HG03378 (cell line): ENCODE results near the gene ENO3.

Source experiments
- ATAC-seq: cut with Tn5 transposase; IDR thresholded peaks from one replicate; pipeline ENCODE4 v1.9.1; 2021; ENCODE audit warnings: mild to moderate bottlenecking, moderate library complexity; ENCODE audit not compliant: unreplicated experiment

Gene ENO3

DNA sequence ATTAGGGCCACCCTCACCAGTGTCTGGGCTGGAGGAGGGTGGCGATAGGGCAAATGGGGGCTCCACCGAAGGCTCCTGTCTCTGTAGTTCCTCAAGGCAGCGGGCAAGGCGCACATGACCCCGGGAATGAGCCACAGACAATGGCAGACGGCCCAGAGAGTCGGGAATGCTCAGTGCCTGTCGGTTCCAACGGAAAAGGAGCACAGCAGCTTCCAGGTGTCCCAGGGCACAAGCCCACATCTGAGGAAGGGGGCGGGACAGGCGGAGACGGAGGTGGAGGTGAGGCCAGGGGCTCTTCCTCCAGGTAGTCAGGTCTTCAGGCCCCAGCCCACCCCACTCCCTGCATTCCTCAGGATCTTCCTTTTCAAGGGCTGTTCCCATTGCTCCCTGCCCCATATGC is 21.8 kb downstream of the ENO3 start:
- no peak for ATAC-seq

- ATAC-seq: no peak
These were observed 22.6 kb downstream of the ENO3 start for GRCh38 chr17:4973256-4974114.

- ATAC-seq: no peak
These were observed 23.3 kb downstream of the ENO3 start for GRCh38 chr17:4974115-4974670.

DNA sequence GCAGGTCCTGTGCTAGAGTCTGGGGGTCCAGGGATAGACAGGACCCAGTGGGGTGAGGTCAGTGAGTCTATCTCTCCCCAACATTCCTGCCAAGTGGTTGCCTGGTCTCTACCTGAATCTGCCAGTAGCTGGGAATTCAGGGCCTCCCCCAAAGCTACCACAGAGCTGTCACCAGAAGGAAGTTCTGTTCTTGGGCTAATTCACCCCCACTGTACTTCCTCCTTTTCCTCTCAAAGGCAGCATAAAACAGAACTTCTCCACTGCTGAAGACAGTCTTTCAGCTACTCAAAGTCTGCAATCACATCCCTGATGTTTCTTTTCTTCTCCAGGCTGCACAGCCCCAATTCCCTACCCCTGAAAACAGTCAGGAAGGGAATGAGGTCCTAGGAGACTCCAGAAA is 27.8 kb downstream of the ENO3 start:
- no peak for ATAC-seq

DNA sequence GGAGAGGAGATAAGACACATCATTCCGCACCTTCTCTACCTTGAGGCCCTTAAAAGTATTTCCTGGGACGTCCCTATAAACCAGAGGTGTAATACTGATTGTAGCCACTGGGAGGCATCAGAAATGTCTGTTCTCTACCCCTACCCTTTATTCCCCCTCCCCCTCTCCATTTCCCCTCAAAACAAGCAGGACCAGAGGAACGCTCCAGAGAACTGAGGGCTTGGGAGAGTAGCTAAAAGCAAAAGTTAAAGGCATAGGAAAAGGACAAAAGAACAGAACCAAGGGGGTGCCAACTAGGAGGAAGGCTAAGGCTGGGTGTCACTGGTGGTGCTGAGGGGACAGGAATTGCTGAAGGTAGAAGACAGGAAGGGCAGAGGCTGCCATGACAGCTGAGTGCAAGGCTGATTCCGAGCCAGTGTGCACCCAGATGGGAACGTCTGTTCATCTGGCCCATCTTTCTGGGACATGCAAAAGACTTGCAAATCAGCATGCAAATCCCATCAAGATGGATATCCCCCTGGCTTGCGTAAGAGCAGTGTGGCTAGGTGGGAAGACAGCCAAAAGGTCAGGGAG is 29.8 kb downstream of the ENO3 start:
- no peak for ATAC-seq

GRCh38 chr17:4982305-4982704 is 31.4 kb downstream of the ENO3 start:
- ATAC-seq: no peak

- no peak for ATAC-seq
These were observed 35.5 kb downstream of the ENO3 start for GRCh38 chr17:4986403-4986802.

GRCh38 chr17:4986951-4987766 is 36.2 kb downstream of the ENO3 start, which contains the start of gene CAMTA2:
TSS of gene CAMTA2 (minus strand) at chr17:4987675. CDS start at chr17:4986222, 1,453 bp downstream.
- ATAC-seq: peak; percentile 52

DNA sequence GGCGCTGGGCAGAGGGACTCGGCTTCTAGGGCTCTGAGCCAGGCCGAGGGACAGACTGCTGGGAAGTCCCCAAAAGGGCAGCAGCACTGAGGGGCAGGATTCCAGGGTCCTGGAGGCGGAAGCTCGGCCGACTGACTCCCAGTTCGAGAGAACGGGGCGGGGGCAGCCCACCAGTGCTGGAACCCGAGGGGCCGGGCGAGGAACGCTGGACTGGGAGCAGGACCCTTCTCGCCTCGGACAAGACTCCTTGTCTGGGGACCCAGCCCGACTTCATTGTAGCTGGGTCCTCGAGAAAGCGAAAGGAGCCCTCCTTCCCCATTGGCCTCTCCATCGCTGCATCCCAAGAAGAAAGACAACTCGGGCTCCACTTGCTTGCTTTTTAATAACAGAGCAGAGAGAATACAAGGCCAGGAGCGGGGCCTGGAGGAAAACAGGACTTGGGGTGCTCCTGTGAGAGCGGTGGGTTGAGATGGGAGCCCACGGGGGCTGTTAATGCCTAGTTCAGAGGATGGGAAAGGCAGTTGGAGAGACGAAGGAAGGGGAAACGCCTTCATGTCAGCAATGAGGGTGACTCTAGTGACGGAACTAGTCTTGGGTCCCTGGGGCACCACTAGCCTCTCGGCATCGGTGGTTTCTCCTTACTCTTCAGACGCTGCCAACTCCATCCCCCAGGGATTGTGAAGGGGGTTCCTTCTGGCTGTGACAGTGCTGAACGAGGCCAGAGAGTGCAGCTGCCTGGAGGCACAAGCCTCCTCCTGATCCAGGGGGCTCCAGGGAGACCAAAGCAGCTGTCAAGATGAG is 37.0 kb downstream of the ENO3 start:
- ATAC-seq: no peak

- no peak for ATAC-seq
These were observed 43.2 kb downstream of the ENO3 start for GRCh38 chr17:4994081-4994595.

GRCh38 chr17:4997302-4998026 is 46.5 kb downstream of the ENO3 start, which contains the start of the genes INCA1 and KIF1C:
TSS of gene INCA1 (minus strand) at chr17:4997522. CDS start at chr17:4994437, 3,085 bp downstream.
TSS of gene KIF1C (plus strand) at chr17:4997950. CDS start at chr17:5000247, 2,297 bp downstream.
- peak; percentile 71 for ATAC-seq

- ATAC-seq: no peak
These were observed 47.3 kb downstream of the ENO3 start for GRCh38 chr17:4998027-4998731.

DNA sequence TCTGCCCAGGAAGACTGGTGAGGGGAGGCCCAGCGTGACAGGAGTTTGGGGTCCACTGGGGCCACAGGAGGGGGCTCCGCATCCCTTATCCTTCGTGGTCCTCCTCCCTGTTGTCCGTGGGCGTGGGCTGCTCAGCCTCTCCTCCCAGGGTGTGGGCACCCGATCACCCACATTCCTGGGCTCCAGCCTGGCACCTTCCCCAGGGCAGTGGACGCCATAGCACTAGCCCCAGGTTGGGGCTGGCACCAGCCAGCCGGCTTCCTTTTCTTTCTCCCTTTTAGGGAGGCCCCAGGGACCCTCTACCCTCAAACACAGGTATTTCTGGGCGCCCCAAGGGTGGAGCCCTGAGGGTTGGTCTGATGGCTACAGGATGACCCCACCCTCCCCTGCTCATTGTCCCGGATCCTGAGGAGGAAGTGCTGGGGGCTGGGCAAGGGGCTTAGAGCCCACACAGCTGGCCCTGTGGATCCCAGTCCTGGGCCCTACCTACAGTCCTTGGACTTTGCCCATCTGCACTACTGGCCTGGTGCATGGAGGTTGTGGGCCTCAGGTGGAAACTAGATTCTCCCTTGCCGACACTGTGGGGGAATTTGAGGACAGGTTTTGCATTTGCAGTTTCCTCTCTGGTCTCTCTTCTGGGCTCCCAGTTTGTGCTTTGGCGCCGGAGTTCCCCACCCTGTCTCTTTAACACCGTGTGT is 48.0 kb downstream of the ENO3 start:
- ATAC-seq: no peak

DNA sequence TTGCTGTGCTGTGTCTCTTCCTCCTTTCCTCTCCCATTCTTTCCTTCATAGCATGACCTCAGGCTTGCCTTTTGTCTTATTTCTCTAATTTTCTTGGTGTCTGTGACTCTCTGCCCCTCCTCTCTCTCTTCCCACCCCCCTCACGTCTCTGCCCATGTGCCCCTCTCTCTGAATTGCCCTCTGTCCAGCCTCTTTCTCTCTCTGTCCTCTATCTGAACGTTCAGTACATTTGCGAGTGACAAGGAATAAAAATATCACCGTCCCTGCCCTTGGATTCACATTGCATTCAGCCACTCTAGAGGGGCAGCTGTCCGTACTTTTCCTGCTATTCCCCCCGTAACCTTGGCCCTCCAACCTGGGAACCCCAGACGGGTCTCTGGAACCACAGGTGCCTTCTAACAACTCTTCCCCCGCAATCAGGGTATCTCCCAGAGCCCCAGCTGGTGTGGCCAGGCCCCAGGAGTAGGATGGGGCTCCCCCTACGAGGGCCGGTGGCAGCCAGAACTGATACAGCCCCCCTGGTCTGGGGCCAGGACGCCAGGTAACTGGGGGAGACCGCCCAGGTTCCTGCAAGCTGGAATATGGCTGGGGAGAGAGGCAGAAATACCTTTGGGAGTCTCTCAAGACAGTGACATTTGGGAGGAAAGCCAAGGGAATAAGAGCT is 48.6 kb downstream of the ENO3 start:
- ATAC-seq: no peak

- ATAC-seq: no peak
These were observed 49.3 kb downstream of the ENO3 start for GRCh38 chr17:5000237-5000639.

GRCh38 chr17:5002121-5002788 is 51.3 kb downstream of the ENO3 start:
- no peak for ATAC-seq
